Articular chondrocyte of knee joint (primary cell): ENCODE results near the gene CCNI. TPM values are rescaled to one million over a fixed set of nuclear protein-coding genes. Genes with fewer than 3 reads are reported as not detected.

Experiments
- total RNA-seq: library from RNA; depleted of rRNA; stranded (reverse); fragments of >200 nt; gene quantifications from 2 replicates; pipeline ENCODE4 v1.2.3, GENCODE V29; 2012

The CCNI gene
- total RNA-seq: 321 and 343 TPM in 2 replicates

GRCh38 chr4:77075869-77076799, at the start of gene CCNI:
TSS of gene CCNI (minus strand) at chr4:77075989. CDS start at chr4:77066362, 9,627 bp downstream.

Other genes with a start within 250 kb of the CCNI start
- gene SOWAHB, start 177.8 kb downstream of the CCNI start, total RNA-seq: not detected in 2 replicates
- gene SEPTIN11, start 126.2 kb downstream of the CCNI start, total RNA-seq: 410 and 438 TPM in 2 replicates
- gene CCNG2, start 81.2 kb upstream of the CCNI start, total RNA-seq: 138 and 162 TPM in 2 replicates